ENCODE measurements around the gene UBAC1. TPM values are rescaled to one million over a fixed set of nuclear protein-coding genes. Genes with fewer than 3 reads are reported as not detected.

The UBAC1 gene
- total RNA-seq, 1 donor from 2014 or later = 32.8 TPM

GRCh38 chr9:135883410-135884089 is 77.6 kb downstream of the UBAC1 start:
- DNase-seq = no peak

Other genes starting within 250 kb of the UBAC1 start
- gene CAMSAP1, start 53.8 kb downstream of the UBAC1 start, total RNA-seq = 128 TPM
- gene NACC2, start 133.9 kb upstream of the UBAC1 start, total RNA-seq = 5.9 TPM
- 26.4 TPM for gene TMEM250, start 157.5 kb upstream of the UBAC1 start, total RNA-seq
- not detected for gene LHX3, start 243.8 kb upstream of the UBAC1 start, total RNA-seq

All from occipital lobe (tissue), 2 donors.